HepG2 (cell line): ENCODE results near the gene ORC3. TPM values are rescaled to one million over a fixed set of nuclear protein-coding genes. Genes with fewer than 3 reads are reported as not detected.
"Not testable (repeated sequence)": the region's sequence is repeated elsewhere in the genome, so short reads cannot be mapped to it uniquely, and the experiment has no call there.

Experiments used
- ATAC-seq: fragments of 200-7000 bp; cut with Tn5 transposase; 3 replicates; pipeline ENCODE4 v1.9.1; 2020; ENCODE audit warnings: mild to moderate bottlenecking, moderate library complexity
- BruUV-seq: library from RNA; stranded (reverse); fragments of 400-500 nt; replicated peaks from 2 replicates; lab custom pipeline; 2021; lab: Mats Ljungman, UMichigan
- CTCF ChIA-PET: fragments of 300-600 bp; formaldehyde crosslinking; extraction: SDS; loops from one replicate; lab custom pipeline; 2021; ENCODE audit warnings: low total read pairs, inconsistent platforms, low intra/inter-chr PET ratio; lab: Yijun Ruan, JAX
- POLR2A ChIA-PET: fragments of 350-600 bp; sonication (Branson Sonifier 250); formaldehyde crosslinking; loops from one replicate; lab custom pipeline; 2020; ENCODE audit warnings: antibody characterized with exemption, inconsistent platforms; lab: Yijun Ruan, JAX
- DNase-seq: peaks from one replicate; pipeline ENCODE4 v3.0.0-alpha.2; 2015; ENCODE audit warnings: low spot score
- FAIRE-seq: peaks from 3 replicates; lab custom pipeline; 2011; peaks lifted over from hg19 to GRCh38; lab: Jason Lieb, UNC
- H2AFZ ChIP-seq: one replicate; pipeline ENCODE4 v1.6.1; 2011; ENCODE audit warnings: low read length, inconsistent platforms
- H3K27ac ChIP-seq: fragments of 300-600 bp; 3 replicates; pipeline ENCODE4 v1.8.0; 2011; ENCODE audit warnings: mixed run types, mild to moderate bottlenecking, mixed read lengths, low read length, inconsistent platforms; ENCODE audit not compliant: insufficient read depth; ENCODE audit errors: extremely low read length
- H3K27me3 ChIP-seq, 2 experiments: fragments of 200-600 bp in 1 of 2; 2 replicates in 1 of 2; 3 replicates in 1 of 2; pipeline versions ENCODE4 v1.6.0 to v1.8.0; 2011; ENCODE audit warnings: low read length in 2 of 2, mild to moderate bottlenecking in 2 of 2, moderate library complexity in 2 of 2, inconsistent platforms in 1 of 2; ENCODE audit not compliant: insufficient read depth in 2 of 2, control insufficient read depth in 1 of 2
- H3K36me3 ChIP-seq, 2 experiments: fragments of 200-600 bp in 1 of 2; replicated peaks in 1 of 2; 2 replicates in 1 of 2; 3 replicates in 1 of 2; pipeline versions ENCODE4 v1.5.1 to v1.8.0; 2011; ENCODE audit warnings: low read length in 2 of 2, inconsistent platforms in 1 of 2; ENCODE audit not compliant: insufficient read depth in 2 of 2, control insufficient read depth in 1 of 2
- H3K4me1 ChIP-seq: 2 replicates; pipeline ENCODE4 v1.5.1; 2012; ENCODE audit warnings: low read length, inconsistent platforms; ENCODE audit not compliant: insufficient read depth
- H3K4me2 ChIP-seq: 2 replicates; pipeline ENCODE4 v1.6.0; 2011; ENCODE audit warnings: low read depth, low read length, inconsistent platforms
- H3K4me3 ChIP-seq, 3 experiments: fragments of 200-600 bp in 1 of 3; sonication (generic), shearing (Covaris generic) in 1 of 3; replicated peaks in 1 of 3; 2 replicates each; pipeline ENCODE4 v1.5.1; 2011 to 2016; ENCODE audit warnings: low read length in 3 of 3, inconsistent platforms in 2 of 3, low read depth in 2 of 3, mild to moderate bottlenecking in 2 of 3, control low read depth in 1 of 3, mixed read lengths in 1 of 3; ENCODE audit not compliant: insufficient read depth in 1 of 3
- H3K79me2 ChIP-seq: one replicate; pipeline ENCODE4 v1.6.1; 2011; ENCODE audit warnings: low read length, inconsistent platforms; ENCODE audit not compliant: insufficient read depth
- H3K9ac ChIP-seq: 2 replicates; pipeline ENCODE4 v1.6.0; 2011; ENCODE audit warnings: mild to moderate bottlenecking, low read depth, low read length, inconsistent platforms; ENCODE audit not compliant: insufficient read depth
- H3K9me3 ChIP-seq: 2 replicates; pipeline ENCODE4 v1.5.1; 2012; ENCODE audit warnings: mild to moderate bottlenecking, low read length
- H4K20me1 ChIP-seq: 2 replicates; pipeline ENCODE4 v1.6.0; 2011; ENCODE audit warnings: inconsistent platforms, mild to moderate bottlenecking, low read length, moderate library complexity; ENCODE audit not compliant: insufficient read depth
- CC2D1A ChIP-seq: sonication (generic); formaldehyde crosslinking; IDR thresholded peaks from 2 replicates; pipeline ENCODE4 v1.8.1; 2023; ENCODE audit warnings: mild to moderate bottlenecking, missing genetic modification reagents
- DMAP1 ChIP-seq: IDR thresholded peaks from 2 replicates; pipeline ENCODE4 v1.6.1; 2016
- EEA1 ChIP-seq: sonication (generic); formaldehyde crosslinking; IDR thresholded peaks from 2 replicates; pipeline ENCODE4 v1.5.1; 2020; ENCODE audit warnings: mild to moderate bottlenecking, missing genetic modification reagents, borderline replicate concordance
- HDAC2 ChIP-seq: sonication (generic); formaldehyde crosslinking; IDR thresholded peaks from 2 replicates; pipeline ENCODE4 v1.4.0; 2020; ENCODE audit warnings: missing genetic modification reagents
- IKZF4 ChIP-seq: sonication (generic); formaldehyde crosslinking; IDR thresholded peaks from 2 replicates; pipeline ENCODE4 v1.5.1; 2020; ENCODE audit warnings: borderline replicate concordance, mild to moderate bottlenecking, low read depth, missing genetic modification reagents; ENCODE audit errors: not compliant biosample characterization
- MLLT10 ChIP-seq: sonication (generic); formaldehyde crosslinking; IDR thresholded peaks from 2 replicates; pipeline ENCODE4 v1.4.0; 2020; ENCODE audit warnings: missing genetic modification reagents
- ONECUT2 ChIP-seq: sonication (generic); formaldehyde crosslinking; IDR thresholded peaks from 2 replicates; pipeline ENCODE4 v1.4.0; 2020; ENCODE audit warnings: missing genetic modification reagents
- SMAD9 ChIP-seq: sonication (generic); formaldehyde crosslinking; IDR thresholded peaks from 2 replicates; pipeline ENCODE4 v1.5.1; 2020; ENCODE audit warnings: mild to moderate bottlenecking, missing genetic modification reagents
- ZNF20 ChIP-seq: sonication (generic); formaldehyde crosslinking; IDR thresholded peaks from 2 replicates; pipeline ENCODE4 v1.4.0; 2020; ENCODE audit warnings: mild to moderate bottlenecking, moderate library complexity, missing genetic modification reagents
- ZNF672 ChIP-seq: sonication (generic); formaldehyde crosslinking; IDR thresholded peaks from 2 replicates; pipeline ENCODE4 v1.8.1; 2022; ENCODE audit warnings: missing genetic modification reagents
- ZNF777 ChIP-seq: sonication (generic); formaldehyde crosslinking; IDR thresholded peaks from 2 replicates; pipeline ENCODE4 v1.4.0; 2020; ENCODE audit warnings: missing genetic modification reagents
- WGBS: methylation state at CpG from one replicate; pipeline ENCODE4 v1.1.6; 2017; ENCODE audit warnings: low lambda C conversion rate; 5-methylcytosine and 5-hydroxymethylcytosine counted together
- in situ Hi-C: cut with HindIII; loops from 2 replicates; pipeline ENCODE4 v1.10.0; 2017; ENCODE audit warnings: low pct_unique_long_range_greater_than_20kb; ENCODE audit not compliant: extremely low pct_ligation_motif_present
- intact Hi-C: fragments of 100-400 bp; cut with micrococcal nuclease; formaldehyde crosslinking; loops from one replicate; pipeline ENCODE4 v1.10.0; 2022; ENCODE audit not compliant: unreplicated experiment
- polyA plus RNA-seq, 8 experiments: library from polyadenylated mRNA; depleted of rRNA in 3 of 8; stranded (reverse) in 7 of 8; unstranded in 1 of 8; fragments of >200 nt; fragmentation: Illumina TruSeq in 4 of 8; extraction: Trizol in 4 of 8; gene quantifications; 2 replicates each; pipeline versions ENCODE4 v1.2.1 to v1.2.3, GENCODE V29; 2011 to 2016; ENCODE audit warnings: low read depth in 4 of 8, missing spikeins in 1 of 8, mixed read lengths in 1 of 8; ENCODE audit not compliant: insufficient read depth in 1 of 8
- total RNA-seq, 5 experiments: library from RNA; depleted of rRNA; stranded (reverse); fragments of >200 nt; fragmentation: Illumina TruSeq; extraction: Trizol; gene quantifications; 2 replicates each; pipeline ENCODE4 v1.2.3, GENCODE V29; 2016; ENCODE audit warnings: low read depth in 1 of 5
- TF ChIP-seq, protein P1 (sequence below): sonication (generic); formaldehyde crosslinking; IDR thresholded peaks from 2 replicates; pipeline ENCODE4 v1.4.0; 2020; ENCODE audit warnings: missing genetic modification reagents
- TF ChIP-seq, protein P2 (sequence below): sonication (generic); formaldehyde crosslinking; IDR thresholded peaks from 2 replicates; pipeline ENCODE4 v1.8.0; 2023; ENCODE audit warnings: mild to moderate bottlenecking, missing genetic modification reagents
- TF ChIP-seq, protein P3 (sequence below): IDR thresholded peaks from 2 replicates; pipeline ENCODE4 v1.6.1; 2012; ENCODE audit warnings: inconsistent platforms

The ORC3 gene
- total and polyA plus RNA-seq, 2 of the 13 experiments (the other 11 are each of a cell fraction or from before 2014, with no cell fraction given) = 21.8 to 43.5 TPM

DNA sequence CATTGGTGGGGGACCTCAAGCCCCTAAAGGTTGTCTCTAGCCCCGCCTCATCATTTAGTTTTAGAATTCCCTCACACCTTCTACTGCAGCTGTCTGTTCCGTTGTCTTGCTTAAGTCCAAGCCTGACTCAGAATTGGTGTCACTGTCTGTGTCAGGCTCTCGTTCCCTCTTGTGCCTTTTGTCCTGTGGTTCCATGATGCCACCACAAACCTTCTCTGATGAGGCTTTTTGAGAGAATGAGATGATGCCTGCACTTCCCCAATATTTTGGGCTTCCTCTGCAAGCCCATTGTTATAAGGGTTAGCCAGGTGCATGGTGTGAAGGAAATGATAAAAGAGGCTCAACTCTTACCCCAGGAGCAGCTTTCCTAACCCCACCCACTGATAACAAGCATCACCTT lies 120.2 kb downstream of the ORC3 start:
- Histone ChIP-seq H3K27me3 (no peaks in the 10 kb centered on the region), H3K27ac (no peak overlapping the region), H4K20me1 (no peaks in the 10 kb centered on the region), H3K36me3 (no peaks in the 10 kb centered on the region), H3K79me2 (no peaks in the 10 kb centered on the region), H2AFZ (no peak overlapping the region), H3K9ac (no peak overlapping the region), H3K4me1 (peaks cover 14% of the 10 kb centered on the region), H3K9me3 (no peaks in the 10 kb centered on the region), H3K4me2 (no peak overlapping the region), H3K4me3 (no peak overlapping the region)
- ChIA-PET POLR2A (no interaction called here), CTCF (no interaction called here)
- DNase-seq = no peak
- no peak for ATAC-seq
- intact Hi-C loops (no loop called here), in situ Hi-C loops (no loop called here)
- no peak for TF ChIP-seq IKZF4 (CRISPR knock-in tag)
- TF ChIP-seq, protein P1, sequence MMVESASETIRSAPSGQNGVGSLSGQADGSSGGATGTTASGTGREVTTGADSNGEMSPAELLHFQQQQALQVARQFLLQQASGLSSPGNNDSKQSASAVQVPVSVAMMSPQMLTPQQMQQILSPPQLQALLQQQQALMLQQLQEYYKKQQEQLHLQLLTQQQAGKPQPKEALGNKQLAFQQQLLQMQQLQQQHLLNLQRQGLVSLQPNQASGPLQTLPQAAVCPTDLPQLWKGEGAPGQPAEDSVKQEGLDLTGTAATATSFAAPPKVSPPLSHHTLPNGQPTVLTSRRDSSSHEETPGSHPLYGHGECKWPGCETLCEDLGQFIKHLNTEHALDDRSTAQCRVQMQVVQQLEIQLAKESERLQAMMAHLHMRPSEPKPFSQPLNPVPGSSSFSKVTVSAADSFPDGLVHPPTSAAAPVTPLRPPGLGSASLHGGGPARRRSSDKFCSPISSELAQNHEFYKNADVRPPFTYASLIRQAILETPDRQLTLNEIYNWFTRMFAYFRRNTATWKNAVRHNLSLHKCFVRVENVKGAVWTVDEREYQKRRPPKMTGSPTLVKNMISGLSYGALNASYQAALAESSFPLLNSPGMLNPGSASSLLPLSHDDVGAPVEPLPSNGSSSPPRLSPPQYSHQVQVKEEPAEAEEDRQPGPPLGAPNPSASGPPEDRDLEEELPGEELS (CRISPR knock-in tag) = no peak
- no peak for TF ChIP-seq ZNF672 (CRISPR knock-in tag)
- no peak for TF ChIP-seq CC2D1A (CRISPR knock-in tag)
- no peak for TF ChIP-seq ZNF20
- TF ChIP-seq, protein P2, sequence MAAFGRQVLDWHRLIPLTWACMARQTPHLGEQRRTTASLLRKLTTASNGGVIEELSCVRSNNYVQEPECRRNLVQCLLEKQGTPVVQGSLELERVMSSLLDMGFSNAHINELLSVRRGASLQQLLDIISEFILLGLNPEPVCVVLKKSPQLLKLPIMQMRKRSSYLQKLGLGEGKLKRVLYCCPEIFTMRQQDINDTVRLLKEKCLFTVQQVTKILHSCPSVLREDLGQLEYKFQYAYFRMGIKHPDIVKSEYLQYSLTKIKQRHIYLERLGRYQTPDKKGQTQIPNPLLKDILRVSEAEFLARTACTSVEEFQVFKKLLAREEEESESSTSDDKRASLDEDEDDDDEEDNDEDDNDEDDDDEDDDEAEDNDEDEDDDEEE (CRISPR knock-in tag) = no peak
- no peak for TF ChIP-seq MLLT10 (CRISPR knock-in tag)
- TF ChIP-seq DMAP1 = no peak
- no peak for TF ChIP-seq EEA1 (CRISPR knock-in tag)
- no peak for TF ChIP-seq ONECUT2
- TF ChIP-seq, protein P3, sequence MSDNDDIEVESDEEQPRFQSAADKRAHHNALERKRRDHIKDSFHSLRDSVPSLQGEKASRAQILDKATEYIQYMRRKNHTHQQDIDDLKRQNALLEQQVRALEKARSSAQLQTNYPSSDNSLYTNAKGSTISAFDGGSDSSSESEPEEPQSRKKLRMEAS = no peak
- no peak for TF ChIP-seq ZNF777
- no peak for TF ChIP-seq SMAD9 (CRISPR knock-in tag)
- no peak for TF ChIP-seq HDAC2 (CRISPR knock-in tag)
- FAIRE-seq = no peak
- no TSS peak for BruUV-seq
- WGBS = 57% methylated on average over 3 of the region's 3 CpGs

DNA sequence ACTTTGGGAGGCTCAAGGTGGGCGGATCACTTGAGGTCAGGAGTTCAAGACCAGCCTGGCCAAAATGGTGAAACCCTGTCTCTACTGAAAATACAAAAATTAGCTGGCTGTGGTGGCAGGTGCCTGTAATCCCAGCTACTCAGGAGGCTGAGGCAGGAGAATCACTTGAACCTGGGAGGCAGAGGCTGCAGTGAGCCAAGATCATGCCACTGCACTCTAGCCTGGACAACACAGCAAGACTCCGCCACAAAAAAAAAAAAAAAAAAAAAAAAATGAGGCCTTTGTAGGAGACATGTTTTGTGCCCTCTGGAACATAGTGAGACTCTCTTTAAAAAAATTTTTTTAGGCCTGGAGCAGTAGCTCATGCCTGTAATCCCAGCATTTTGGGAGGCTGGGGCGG lies 122.8 kb downstream of the ORC3 start:
- H3K27me3 ChIP-seq, CTCF ChIA-PET, H3K27ac ChIP-seq, H3K9ac ChIP-seq, intact Hi-C loops, FAIRE-seq, H3K36me3 ChIP-seq, H3K79me2 ChIP-seq, ATAC-seq, DNase-seq, in situ Hi-C loops, H3K9me3 ChIP-seq, BruUV-seq, H2AFZ ChIP-seq, H3K4me3 ChIP-seq, H3K4me2 ChIP-seq, POLR2A ChIA-PET, H4K20me1 ChIP-seq: not testable (repeated sequence)
- H3K4me1 ChIP-seq = peaks cover 15% of the 10 kb centered on the region
- 85% methylated on average over 3 of the region's 3 CpGs for WGBS
